PC-9 (cell line): ENCODE measurements around the gene NAT10. TPM values are rescaled to one million over a fixed set of nuclear protein-coding genes. Genes with fewer than 3 reads are reported as not detected.

ENCODE experiments used
- Bru-seq: library from RNA; stranded (reverse); fragments of 400-500 nt; gene quantifications from one replicate; lab custom pipeline; 2021; lab: Mats Ljungman, UMichigan
- BruChase-seq, 2 experiments: library from RNA; stranded (reverse); fragments of 400-500 nt; gene quantifications; one replicate each; lab custom pipeline; 2021; lab: Mats Ljungman, UMichigan
- BruUV-seq: library from RNA; stranded (reverse); fragments of 400-500 nt; replicated peaks from 2 replicates; lab custom pipeline; 2021; lab: Mats Ljungman, UMichigan
- CTCF ChIA-PET: fragments of 300-600 bp; sonication (Branson Sonifier 250); formaldehyde crosslinking; loops from one replicate; lab custom pipeline; 2022; ENCODE audit warnings: antibody characterized with exemption; lab: Charles Lee
- POLR2A ChIA-PET: fragments of 300-600 bp; sonication (Branson Sonifier 250); formaldehyde crosslinking; loops from one replicate; lab custom pipeline; 2022; ENCODE audit warnings: antibody characterized with exemption; ENCODE audit not compliant: unreplicated experiment; lab: Charles Lee
- DNase-seq, 2 experiments: peaks; one replicate each; pipeline versions ENCODE4 v3.0.0 to v3.0.0-alpha.2; 2015 to 2022; ENCODE audit warnings: mixed read lengths in 1 of 2
- H2AFZ ChIP-seq: fragments of 200-600 bp; sonication (generic); 2 replicates; pipeline ENCODE4 v1.8.1; 2017; ENCODE audit warnings: antibody characterized with exemption
- H3F3A ChIP-seq: fragments of 200-600 bp; sonication (generic); 2 replicates; pipeline ENCODE4 v1.8.1; 2017; ENCODE audit warnings: antibody characterized with exemption, mild to moderate bottlenecking, low read depth; ENCODE audit not compliant: insufficient read depth
- H3K27ac ChIP-seq: fragments of 200-600 bp; sonication (generic); 2 replicates; pipeline ENCODE4 v1.6.1; 2016; ENCODE audit warnings: mixed run types
- H3K27me3 ChIP-seq: fragments of 200-600 bp; sonication (generic); 2 replicates; pipeline ENCODE4 v1.6.1; 2016; ENCODE audit warnings: low read depth, mixed run types; ENCODE audit not compliant: insufficient read depth
- H3K36me3 ChIP-seq: fragments of 200-600 bp; sonication (generic); 2 replicates; pipeline ENCODE4 v1.6.1; 2016; ENCODE audit warnings: low read depth, mixed run types
- H3K4me1 ChIP-seq: fragments of 200-600 bp; sonication (generic); replicated peaks from 2 replicates; pipeline ENCODE4 v1.6.1; 2016; ENCODE audit warnings: mixed run types; ENCODE audit not compliant: insufficient read depth
- H3K4me2 ChIP-seq: fragments of 200-600 bp; sonication (generic); 2 replicates; pipeline ENCODE4 v1.6.1; 2017; ENCODE audit warnings: mixed run types
- H3K4me3 ChIP-seq: fragments of 200-600 bp; sonication (generic); 2 replicates; pipeline ENCODE4 v1.6.1; 2016; ENCODE audit warnings: mixed run types
- H3K79me2 ChIP-seq: fragments of 200-600 bp; sonication (generic); 2 replicates; pipeline ENCODE4 v1.6.1; 2017; ENCODE audit warnings: low read depth, mixed run types
- H3K9me2 ChIP-seq: fragments of 200-600 bp; sonication (generic); 2 replicates; pipeline ENCODE4 v1.8.1; 2017; ENCODE audit warnings: mild to moderate bottlenecking; ENCODE audit not compliant: insufficient read depth
- H3K9me3 ChIP-seq: fragments of 200-600 bp; sonication (generic); 2 replicates; pipeline ENCODE4 v1.8.1; 2016; ENCODE audit warnings: low read depth; ENCODE audit not compliant: insufficient read depth
- H4K20me1 ChIP-seq: fragments of 200-600 bp; sonication (generic); 2 replicates; pipeline ENCODE4 v1.8.1; 2017; ENCODE audit not compliant: insufficient read depth
- CTCF ChIP-seq: fragments of 200-600 bp; sonication (generic); conservative IDR thresholded peaks from 2 replicates; pipeline ENCODE4 v1.6.1; 2017; ENCODE audit warnings: mixed run types, antibody characterized with exemption, mild to moderate bottlenecking, moderate library complexity
- EZH2 ChIP-seq: fragments of 200-600 bp; sonication (generic); IDR thresholded peaks from 2 replicates; pipeline ENCODE4 v1.8.0; 2017; ENCODE audit warnings: antibody characterized with exemption, low read depth
- intact Hi-C: fragments of 100-400 bp; cut with micrococcal nuclease; formaldehyde crosslinking; loops from one replicate; pipeline ENCODE4 v1.10.0; 2022; ENCODE audit not compliant: unreplicated experiment
- long read RNA-seq: library from polyadenylated mRNA; stranded (forward); transcript quantifications from one replicate; pipeline ENCODE4 v2.0.0, GENCODE V29; 2022
- total RNA-seq: library from RNA; stranded (reverse); gene quantifications from 2 replicates; pipeline ENCODE4 v1.2.3, GENCODE V29; 2021

Gene NAT10
- total RNA-seq = 53.2 and 62.3 TPM in 2 replicates
- Bru-seq, nascent RNA = percentile 81 among the genes with signal in this experiment
- percentile 83 among the genes with signal in this experiment for BruChase-seq, experiment 1, labeled RNA remaining after a 2-hour chase
- BruChase-seq, experiment 2, labeled RNA remaining after a 6-hour chase = percentile 88 among the genes with signal in this experiment
- long read RNA-seq, full-length matches to known transcripts = 13 of 25 reads
- long read RNA-seq, partial matches to known transcripts = 8 of 25 reads
- long read RNA-seq, other reads (novel, unspliced or antisense) = 4 of 25 reads

DNA sequence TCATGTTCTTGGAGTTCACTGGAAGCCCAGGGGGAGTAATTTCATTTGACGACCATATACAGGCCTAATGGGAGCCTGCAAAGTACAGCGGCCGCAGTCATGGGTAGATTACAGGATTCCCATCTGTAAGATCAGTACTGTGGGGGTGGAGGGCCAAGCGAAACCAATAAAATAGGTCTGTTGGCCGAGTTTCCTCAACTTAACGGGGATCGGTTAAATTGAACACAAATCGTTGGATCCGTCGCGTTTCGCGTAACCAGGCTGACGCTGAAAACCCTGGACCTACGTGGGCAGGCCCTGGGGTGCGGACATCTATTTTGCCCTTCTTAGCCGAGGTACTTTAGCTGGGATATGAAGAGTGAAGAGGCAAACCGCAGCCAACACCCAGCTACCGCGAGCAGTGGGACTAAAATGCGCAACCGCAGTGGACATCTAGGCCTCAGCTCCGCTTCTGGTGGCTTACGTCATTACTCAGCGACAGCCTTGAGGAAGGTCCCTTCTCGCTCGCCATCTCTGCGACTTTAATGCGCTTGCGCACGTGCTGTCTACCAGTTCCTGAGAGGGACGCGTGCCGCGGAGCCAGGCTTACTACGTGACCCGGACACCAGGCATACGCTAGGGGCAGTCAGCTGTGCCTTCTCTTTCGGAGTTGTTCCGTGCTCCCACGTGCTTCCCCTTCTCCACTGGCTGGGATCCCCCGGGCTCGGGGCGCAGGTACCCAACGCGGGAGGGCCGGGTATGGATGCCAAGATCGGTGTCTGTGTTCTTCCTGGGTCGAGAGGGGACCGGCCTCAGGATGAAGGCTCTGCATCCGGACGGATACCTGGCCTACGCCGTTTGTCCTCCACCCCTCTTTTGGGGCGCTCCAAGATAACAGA, at the start of gene NAT10:
Gene NAT10 (plus strand): TSS at position 551 of the 878 bp plus-strand sequence. CDS start 2,597 bp downstream, outside the sequence.
- Histone ChIP-seq H3K27ac (peak within 1 kb of the TSS; percentile 90), H3K4me2 (peak within 1 kb of the TSS; percentile 94), H3F3A (peaks cover 49% of the 10 kb centered on the region), H3K9me3 (no peaks in the 10 kb centered on the region), H3K9me2 (no peaks in the 10 kb centered on the region), H3K4me3 (peak within 1 kb of the TSS; percentile 88), H4K20me1 (0 out of 2 replicates have a peak, but pooled peaks cover 5% of the 10 kb centered on the region), H2AFZ (peak within 1 kb of the TSS; percentile 95), H3K4me1 (peaks cover 20% of the 10 kb centered on the region), H3K27me3 (no peaks in the 10 kb centered on the region), H3K36me3 (peaks cover 16% of the 10 kb centered on the region; the same call in 1 of the 2 replicates), H3K79me2 (peaks cover 37% of the 10 kb centered on the region)
- TSS peak; percentile 99 for BruUV-seq
- TF ChIP-seq EZH2 (no peak), CTCF (no peak)
- intact Hi-C loops = loop anchor here (1.0 to 10.0 kb wide), 3 partner anchors 108 to 809 kb away; partner anchors contain the start of genes ABTB2, APIP and PDHX
- POLR2A ChIA-PET = interaction anchor here (0.6 to 0.7 kb wide), 3 partner anchors 259 to 905 kb away, joined by 3 to 4 read pairs (median 4); no protein-coding TSS in a partner anchor
- DNase-seq = peak; percentile 97
- CTCF ChIA-PET = interaction anchor here (0.5 to 0.7 kb wide), 3 partner anchors 13 to 1287 kb away, joined by 3 to 6 read pairs (median 3); no protein-coding TSS in a partner anchor

DNA sequence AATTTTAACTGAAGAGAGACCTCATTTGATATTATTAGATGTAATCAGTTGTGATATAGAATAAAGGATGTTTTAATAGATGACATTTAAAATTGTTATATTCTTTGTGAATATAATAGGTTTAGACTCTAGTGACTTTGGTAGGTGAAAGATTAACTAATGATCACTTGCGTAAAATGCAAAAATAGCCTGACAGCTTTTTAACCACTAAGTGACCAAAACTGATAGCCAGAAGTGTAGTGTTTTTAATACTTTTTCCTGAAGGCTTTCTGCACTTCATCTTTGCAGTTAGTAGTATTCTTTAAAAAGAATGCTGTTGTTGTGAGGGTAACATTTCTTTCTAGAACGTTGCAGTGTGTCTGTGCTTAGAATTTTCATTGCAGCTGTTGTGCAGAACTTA, 48.8 kb upstream of the NAT10 start:
- no peak for DNase-seq
- H3K9me3 ChIP-seq = no peaks in the 10 kb centered on the region
- peaks cover 95% of the 10 kb centered on the region for H3K79me2 ChIP-seq
- no peak overlapping the region; the same call in 1 of the 2 replicates for H3K4me3 ChIP-seq
- BruUV-seq = no TSS peak
- no peak overlapping the region for H2AFZ ChIP-seq
- no peaks in the 10 kb centered on the region for H3K9me2 ChIP-seq
- no peak for TF ChIP-seq CTCF
- TF ChIP-seq EZH2 = no peak
- peaks cover 29% of the 10 kb centered on the region for H3F3A ChIP-seq
- H3K27me3 ChIP-seq = no peaks in the 10 kb centered on the region
- CTCF ChIA-PET = interaction anchor here (0.5 kb wide), 1 partner anchor 8 kb away, joined by 4 read pairs; no protein-coding TSS in a partner anchor
- intact Hi-C loops = no loop called here
- peaks cover 59% of the 10 kb centered on the region for H3K36me3 ChIP-seq
- peaks cover 82% of the 10 kb centered on the region for H4K20me1 ChIP-seq
- H3K27ac ChIP-seq = 0 out of 2 replicates have a peak overlapping the region, but pooled peaks have one; percentile 3
- peak overlapping the region; percentile 86 for H3K4me2 ChIP-seq
- POLR2A ChIA-PET = interaction anchor here (0.6 kb wide), 1 partner anchor 246 kb away, joined by 4 read pairs; no protein-coding TSS in a partner anchor
- H3K4me1 ChIP-seq = peaks cover 34% of the 10 kb centered on the region
